GM12872 (cell line): Measurements from ENCODE around the gene TNFRSF4.

Experiments used
- TF ChIP-seq, protein P1 (sequence below): IDR thresholded peaks from 3 replicates; pipeline ENCODE4 v1.5.1; 2011; ENCODE audit warnings: low read depth, mild to moderate bottlenecking, low read length, moderate library complexity; ENCODE audit not compliant: insufficient read depth

The TNFRSF4 gene

DNA sequence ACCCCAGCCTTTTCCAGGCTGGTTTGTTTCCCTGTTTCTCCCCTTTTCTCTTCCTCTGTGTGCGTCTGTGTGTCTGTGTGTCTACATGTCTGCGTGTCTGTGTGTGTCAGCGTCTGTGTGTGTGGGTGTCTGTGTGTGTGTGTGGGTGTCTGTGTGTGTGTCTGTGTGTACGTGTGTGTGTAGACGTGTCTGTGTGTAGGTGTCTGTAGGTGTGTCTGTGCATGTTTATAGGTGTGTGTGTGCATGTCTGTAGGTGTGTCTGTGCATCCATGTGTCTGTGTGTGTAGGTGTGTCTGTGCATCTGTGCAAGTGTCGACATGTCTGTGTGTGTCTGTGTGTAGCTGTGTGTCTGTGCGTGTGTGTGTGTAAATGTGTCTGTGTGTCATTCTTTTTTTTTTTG is 37.0 kb downstream of the TNFRSF4 start:
- TF ChIP-seq, protein P1, sequence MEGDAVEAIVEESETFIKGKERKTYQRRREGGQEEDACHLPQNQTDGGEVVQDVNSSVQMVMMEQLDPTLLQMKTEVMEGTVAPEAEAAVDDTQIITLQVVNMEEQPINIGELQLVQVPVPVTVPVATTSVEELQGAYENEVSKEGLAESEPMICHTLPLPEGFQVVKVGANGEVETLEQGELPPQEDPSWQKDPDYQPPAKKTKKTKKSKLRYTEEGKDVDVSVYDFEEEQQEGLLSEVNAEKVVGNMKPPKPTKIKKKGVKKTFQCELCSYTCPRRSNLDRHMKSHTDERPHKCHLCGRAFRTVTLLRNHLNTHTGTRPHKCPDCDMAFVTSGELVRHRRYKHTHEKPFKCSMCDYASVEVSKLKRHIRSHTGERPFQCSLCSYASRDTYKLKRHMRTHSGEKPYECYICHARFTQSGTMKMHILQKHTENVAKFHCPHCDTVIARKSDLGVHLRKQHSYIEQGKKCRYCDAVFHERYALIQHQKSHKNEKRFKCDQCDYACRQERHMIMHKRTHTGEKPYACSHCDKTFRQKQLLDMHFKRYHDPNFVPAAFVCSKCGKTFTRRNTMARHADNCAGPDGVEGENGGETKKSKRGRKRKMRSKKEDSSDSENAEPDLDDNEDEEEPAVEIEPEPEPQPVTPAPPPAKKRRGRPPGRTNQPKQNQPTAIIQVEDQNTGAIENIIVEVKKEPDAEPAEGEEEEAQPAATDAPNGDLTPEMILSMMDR, result no peak

DNA sequence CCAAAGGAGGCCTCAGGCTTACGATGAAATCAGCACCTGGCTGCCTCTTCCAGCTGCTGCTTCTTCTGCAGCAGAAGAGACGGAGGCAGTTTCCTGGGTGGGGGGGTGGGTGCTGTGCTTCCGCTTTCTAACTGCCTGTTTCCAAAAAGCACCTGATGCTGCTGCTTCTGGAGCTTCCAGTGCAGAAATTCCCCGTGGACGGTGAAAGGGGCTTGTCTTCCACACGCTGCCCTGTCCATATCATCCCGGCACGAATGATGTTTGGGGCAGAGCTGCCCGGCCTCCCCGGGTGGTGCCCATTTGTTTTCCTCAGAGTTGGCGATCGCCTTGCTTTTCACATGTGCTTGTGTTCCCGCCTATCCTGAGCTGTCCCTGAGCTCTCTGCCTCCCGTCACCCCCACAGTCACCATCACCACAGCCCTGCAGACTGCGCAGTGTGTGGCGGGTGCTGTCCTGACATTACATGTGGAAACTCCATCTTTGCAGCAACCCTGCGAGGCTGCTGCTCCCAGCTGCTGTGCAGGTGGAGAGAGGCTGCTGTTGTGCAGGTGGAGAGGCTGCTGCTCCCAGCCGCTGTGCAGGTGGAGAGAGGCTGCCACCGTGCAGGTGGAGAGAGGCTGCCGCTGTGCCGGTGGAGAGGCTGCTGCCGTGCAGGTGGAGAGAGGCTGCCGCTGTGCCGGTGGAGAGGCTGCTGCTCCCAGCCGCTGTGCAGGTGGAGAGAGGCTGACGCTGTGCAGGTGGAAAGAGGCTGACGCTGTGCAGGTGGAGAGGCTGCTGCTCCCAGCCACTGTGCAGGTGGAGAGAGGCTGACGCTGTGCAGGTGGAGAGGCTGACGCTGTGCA is 38.5 kb downstream of the TNFRSF4 start:
- TF ChIP-seq, protein P1, result no peak

DNA sequence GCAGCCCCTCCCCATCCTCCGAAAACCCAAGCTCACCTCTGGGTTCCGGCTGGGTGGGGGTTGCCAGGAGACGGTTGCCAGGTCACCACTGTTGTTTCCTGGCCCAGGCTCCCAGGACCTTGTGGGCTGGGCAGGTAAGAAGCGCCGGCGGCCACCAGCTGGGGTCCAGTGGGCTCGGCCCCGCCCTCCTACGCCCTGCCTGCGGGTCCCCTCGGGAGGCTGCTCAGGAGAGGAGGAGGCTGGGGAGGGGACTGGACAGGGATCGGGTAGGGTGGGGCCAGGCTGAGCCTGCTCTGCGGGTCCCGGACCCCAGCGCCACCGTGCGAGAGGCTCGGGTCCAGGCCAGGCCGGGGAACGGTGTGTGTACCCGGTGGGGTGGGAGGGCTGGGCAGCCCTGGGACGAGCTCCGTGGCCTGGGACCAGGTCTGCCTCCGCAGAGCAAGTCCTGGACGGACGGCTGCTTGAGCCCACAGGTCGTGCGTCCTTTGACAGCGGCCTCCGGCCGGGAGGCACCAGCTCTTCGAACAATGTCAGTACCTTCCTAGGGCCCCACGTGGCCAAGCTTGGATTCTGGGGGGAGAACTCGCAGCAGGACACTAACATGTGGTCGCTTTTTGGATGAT is 40.0 kb downstream of the TNFRSF4 start, which contains the start of gene TTLL10:
TSS of gene TTLL10 (plus strand) at position 88 of the 623 bp plus-strand sequence. CDS start 5,336 bp downstream, outside the sequence.
- TF ChIP-seq, protein P1, result no peak

DNA sequence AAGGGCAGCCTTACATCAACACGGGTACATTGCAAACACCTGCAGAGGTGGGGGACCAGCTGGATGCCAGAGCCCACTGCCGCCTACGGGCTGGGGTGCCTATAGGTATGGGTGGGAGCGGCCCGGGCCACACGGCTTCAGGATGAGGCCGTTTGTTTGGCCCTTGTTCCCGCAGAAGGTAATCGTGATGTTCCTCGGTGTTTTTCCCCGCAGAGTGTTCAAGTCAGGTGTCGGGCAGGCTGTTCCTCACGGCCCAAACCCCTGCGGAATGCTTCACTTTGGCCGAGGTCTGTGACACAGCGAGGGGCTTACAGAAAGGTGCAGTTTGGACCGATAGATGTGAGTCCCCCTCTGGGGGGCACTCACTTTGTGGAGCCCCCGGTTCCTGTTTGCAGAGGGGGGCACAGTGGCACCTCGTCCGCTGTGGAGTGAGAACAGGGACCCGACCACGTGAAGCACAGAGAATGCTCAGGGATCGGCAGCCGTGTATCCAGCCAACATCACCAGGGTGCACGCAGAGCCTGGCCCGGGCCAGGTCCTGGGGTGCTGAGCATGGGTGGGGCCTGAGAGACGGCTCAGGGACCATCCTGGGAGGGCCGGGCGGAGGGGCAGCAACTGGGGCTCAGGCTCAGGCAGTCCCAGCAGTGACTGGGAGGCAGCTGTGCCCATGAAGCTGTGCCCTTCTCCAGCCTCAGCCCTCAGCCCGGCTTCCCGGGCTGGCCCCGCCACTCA is 40.7 kb downstream of the TNFRSF4 start:
- TF ChIP-seq, protein P1, result no peak

DNA sequence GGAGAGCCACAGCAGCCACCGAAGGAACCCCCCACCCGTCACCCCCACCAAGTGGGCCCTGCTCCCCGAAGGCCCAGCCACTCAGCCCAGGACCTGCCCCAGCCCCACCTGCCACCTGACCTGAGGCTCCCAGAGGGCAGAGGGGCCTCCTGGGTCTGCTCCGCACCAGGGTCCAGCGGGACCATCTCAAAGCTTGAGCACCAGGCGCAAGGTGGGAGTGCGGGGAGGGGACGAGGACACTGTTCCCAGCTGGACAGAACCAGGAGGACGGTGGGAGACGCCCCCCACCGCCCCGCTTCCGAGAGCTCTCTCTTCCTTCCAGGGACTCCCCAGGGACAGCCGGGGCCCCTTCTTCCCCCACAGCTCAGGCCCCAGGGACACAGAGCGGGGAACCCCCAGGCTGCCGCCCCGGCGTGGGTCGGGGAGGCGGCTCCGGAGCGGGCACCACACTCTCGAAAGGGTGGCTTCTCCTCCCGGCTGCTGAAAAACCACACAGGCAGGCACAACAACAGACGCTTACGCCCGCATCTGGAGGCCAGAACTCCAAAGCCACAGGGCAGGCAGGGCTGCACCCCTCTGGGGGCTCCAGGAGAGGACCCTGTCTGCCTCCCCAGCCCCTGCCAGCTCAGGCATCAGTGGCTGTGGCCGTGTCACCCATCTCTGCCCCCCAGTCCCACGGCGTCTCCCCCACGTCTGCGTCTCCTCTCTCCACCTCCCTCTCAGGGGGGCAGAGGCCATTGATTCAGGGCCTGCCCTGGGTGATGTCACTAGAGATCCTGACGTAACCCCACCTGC is 42.2 kb downstream of the TNFRSF4 start:
- TF ChIP-seq, protein P1, result no peak

DNA sequence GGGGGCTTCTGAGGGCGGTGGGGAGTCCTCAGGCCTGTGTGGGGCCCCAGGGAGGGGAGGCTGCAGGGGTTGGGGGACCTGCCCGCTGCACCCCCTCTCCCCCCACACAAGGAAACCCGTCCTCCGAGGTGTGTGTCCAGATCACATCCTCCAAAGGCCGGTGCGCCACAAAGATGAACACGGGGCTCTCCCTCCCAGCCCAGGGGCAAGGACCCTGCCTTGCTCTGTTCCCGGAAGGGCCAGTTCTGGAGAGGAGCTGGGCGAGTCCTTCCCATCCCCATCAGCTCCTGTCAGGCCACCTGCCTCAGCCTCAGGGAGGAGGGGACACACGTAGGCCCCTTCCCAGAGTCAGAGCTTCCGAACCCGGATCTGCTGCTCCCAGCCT is 42.8 kb downstream of the TNFRSF4 start:
- TF ChIP-seq, protein P1, result no peak
